NCI-H69 (cell line): ENCODE measurements around the gene ACP4.
"Not testable (repeated sequence)": the region's sequence is repeated elsewhere in the genome, so short reads cannot be mapped to it uniquely, and the experiment has no call there.

Experiments
- DNase-seq: peaks from one replicate; lab custom pipeline; 2025; lab: John Stamatoyannopoulos, UW

ACP4 gene

GRCh38 chr19:50797781-50798658 lies 7.8 kb downstream of the ACP4 start:
- DNase-seq: no peak

- no peak for DNase-seq
Observed at GRCh38 chr19:50798659-50799546, 8.7 kb downstream of the ACP4 start.

- DNase-seq: no peak
Observed at GRCh38 chr19:50799547-50799851, 9.3 kb downstream of the ACP4 start.

GRCh38 chr19:50801107-50801506 lies 10.9 kb downstream of the ACP4 start:
- DNase-seq: peak; percentile 21

- DNase-seq: peak; percentile 81
Observed at GRCh38 chr19:50803633-50804419, 13.6 kb downstream of the ACP4 start.

- DNase-seq: peak; percentile 100
Observed at GRCh38 chr19:50804420-50805272, 14.4 kb downstream of the ACP4 start.

GRCh38 chr19:50808856-50809255 lies 18.6 kb downstream of the ACP4 start:
- DNase-seq: no peak

- DNase-seq: not testable (repeated sequence)
Observed at GRCh38 chr19:50811622-50812238, 21.5 kb downstream of the ACP4 start.

- DNase-seq: no peak
Observed at GRCh38 chr19:50812474-50812873, 22.3 kb downstream of the ACP4 start.

GRCh38 chr19:50814883-50815282 lies 24.7 kb downstream of the ACP4 start:
- DNase-seq: no peak

GRCh38 chr19:50815439-50815838 lies 25.2 kb downstream of the ACP4 start:
- no peak for DNase-seq

- peak; percentile 90 for DNase-seq
Observed at GRCh38 chr19:50817941-50818858, 28.0 kb downstream of the ACP4 start.

- peak; percentile 46 for DNase-seq
Observed at GRCh38 chr19:50818859-50819472, 28.8 kb downstream of the ACP4 start.

GRCh38 chr19:50819636-50820035 lies 29.4 kb downstream of the ACP4 start:
- peak; percentile 23 for DNase-seq

- DNase-seq: peak; percentile 42
Observed at GRCh38 chr19:50820086-50820485, 29.9 kb downstream of the ACP4 start.

- DNase-seq: peak; percentile 73
Observed at GRCh38 chr19:50820549-50821247, 30.5 kb downstream of the ACP4 start.

- no peak for DNase-seq
Observed at GRCh38 chr19:50821248-50821612, 31.0 kb downstream of the ACP4 start.

GRCh38 chr19:50821622-50822021 lies 31.4 kb downstream of the ACP4 start:
- DNase-seq: no peak
